Measurements from ENCODE around the gene VWA3A. TPM values are rescaled to one million over a fixed set of nuclear protein-coding genes. Genes with fewer than 3 reads are reported as not detected.
"Not testable (repeated sequence)": the region's sequence is repeated elsewhere in the genome, so short reads cannot be mapped to it uniquely, and the experiment has no call there.

Gene VWA3A, protein sequence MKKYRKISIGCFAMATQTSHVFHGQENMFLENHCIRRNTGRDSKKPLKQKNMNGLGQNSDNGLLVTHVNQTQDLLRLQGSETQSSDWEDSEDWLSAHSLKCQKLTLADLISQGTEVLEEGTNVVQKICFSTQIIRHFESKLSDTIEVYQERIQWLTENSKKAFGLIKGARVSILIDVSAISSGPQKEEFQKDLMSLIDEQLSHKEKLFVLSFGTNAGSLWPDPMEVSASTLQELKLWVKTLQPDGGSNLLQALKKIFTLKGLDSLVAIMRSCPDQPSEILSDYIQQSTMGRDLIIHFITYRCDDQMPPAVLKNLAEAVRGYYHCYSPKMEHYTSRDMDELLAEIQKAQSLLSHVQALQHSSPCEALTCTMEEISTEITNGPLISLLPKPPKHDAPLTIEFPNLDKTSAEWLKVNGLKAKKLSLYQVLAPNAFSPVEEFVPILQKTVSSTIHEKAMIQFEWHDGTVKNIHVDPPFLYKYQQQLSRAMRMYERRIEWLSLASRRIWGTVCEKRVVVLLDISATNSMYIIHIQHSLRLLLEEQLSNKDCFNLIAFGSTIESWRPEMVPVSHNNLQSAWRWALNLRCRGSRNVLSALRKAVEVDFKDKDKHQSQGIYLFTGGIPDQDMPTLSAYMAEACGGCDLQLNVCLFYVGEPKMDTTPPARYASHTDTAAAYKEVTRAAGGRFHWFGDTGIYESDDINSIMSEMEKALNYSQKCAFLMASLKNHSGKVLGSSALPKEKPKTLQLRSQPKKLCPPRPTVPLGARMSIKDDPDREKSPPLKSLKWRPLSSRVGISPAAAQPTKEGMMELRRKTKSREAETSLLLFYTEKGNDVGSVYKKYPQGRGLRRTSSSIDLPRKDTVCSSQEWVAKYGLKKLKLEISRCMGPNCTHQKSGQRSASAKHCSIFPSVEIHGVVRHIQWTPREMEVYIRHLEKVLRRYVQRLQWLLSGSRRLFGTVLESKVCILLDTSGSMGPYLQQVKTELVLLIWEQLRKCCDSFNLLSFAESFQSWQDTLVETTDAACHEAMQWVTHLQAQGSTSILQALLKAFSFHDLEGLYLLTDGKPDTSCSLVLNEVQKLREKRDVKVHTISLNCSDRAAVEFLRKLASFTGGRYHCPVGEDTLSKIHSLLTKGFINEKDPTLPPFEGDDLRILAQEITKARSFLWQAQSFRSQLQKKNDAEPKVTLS
- total RNA-seq (2021; ENCODE audit: unreplicated experiment) (not detected), Bru-seq, nascent RNA (percentile 21 among the genes with signal in this experiment), BruChase-seq, experiment 1, labeled RNA remaining after a 6-hour chase (percentile 34 among the genes with signal in this experiment), BruChase-seq, experiment 2, labeled RNA remaining after a 2-hour chase (percentile 25 among the genes with signal in this experiment)
- polyA plus RNA-seq (2012): 0.05 TPM in 1 of 2 replicates, not detected in the other
- long read RNA-seq: 0 reads

GRCh38 chr16:22092143-22092933 lies at the start of gene VWA3A:
TSS of gene VWA3A (plus strand) at chr16:22092541. CDS start at chr16:22092638, 97 bp downstream.
- ChIA-PET POLR2A (no interaction called here), CTCF (no interaction called here), RAD21 (ENCODE audit: low non-redundant PET in 1 of 2, low total read pairs in 2 of 2, uncharacterized antibody in 2 of 2, unreplicated experiment in 2 of 2) (no interaction called here)
- Histone ChIP-seq H3K4me1 (ENCODE audit: control insufficient read depth in 1 of 2, insufficient read depth in 2 of 2, low read length in 2 of 2) (no peaks in the 10 kb centered on the region), H4K20me1 (ENCODE audit: insufficient read depth) (no peaks in the 10 kb centered on the region), H2AFZ (ENCODE audit: low read depth, low read length, poor library complexity, severe bottlenecking) (no peak within 1 kb of the TSS), H3K9me2 (ENCODE audit: insufficient read depth) (no peaks in the 10 kb centered on the region), H3K9ac (ENCODE audit: low read length) (no peak within 1 kb of the TSS), H3K4me2 (ENCODE audit: low read length) (no peak within 1 kb of the TSS), H3K4me3 (replicated peaks in 1 of 2; ENCODE audit: low read depth in 1 of 2, low read length in 2 of 2) (no peak within 1 kb of the TSS), H3K9me3 (ENCODE audit: control insufficient read depth in 1 of 2, insufficient read depth in 1 of 2, low read depth in 1 of 2, low read length in 2 of 2) (no peaks in the 10 kb centered on the region), H3K27ac (ENCODE audit: low read depth, low read length) (no peak within 1 kb of the TSS), H3K36me3 (ENCODE audit: control insufficient read depth in 1 of 2, insufficient read depth in 2 of 2, low read length in 2 of 2) (no peaks in the 10 kb centered on the region), H3K79me2 (ENCODE audit: insufficient read depth, low read length) (no peaks in the 10 kb centered on the region), H3K27me3 (ENCODE audit: insufficient read depth, low read length) (no peaks in the 10 kb centered on the region)
- ATAC-seq (peak; percentile 22; the same call in 1 of the 2 replicates), DNase-seq (ENCODE audit: low read depth, low spot score) (no peak)
- no peak for TF ChIP-seq EZH2phosphoT487 (IDR thresholded peaks at IDR 0.05; ENCODE audit: borderline replicate concordance)
- TF ChIP-seq TCF7L2 (IDR thresholded peaks at IDR 0.05; ENCODE audit: borderline replicate concordance, extremely low read depth, insufficient read depth, insufficient read length): no peak
- no peak for TF ChIP-seq SP1 (IDR thresholded peaks at IDR 0.05; ENCODE audit: low read depth)
- no peak for TF ChIP-seq POLR2A (IDR thresholded peaks at IDR 0.05; ENCODE audit: borderline replicate concordance, extremely low read depth, insufficient read depth, insufficient read length)
- TF ChIP-seq FOSL1 (IDR thresholded peaks at IDR 0.05; ENCODE audit: low read depth): no peak
- no peak for TF ChIP-seq POLR2AphosphoS5 (IDR thresholded peaks at IDR 0.05; ENCODE audit: low read depth, low read length)
- TF ChIP-seq SIN3A (IDR thresholded peaks at IDR 0.05; ENCODE audit: low read depth): no peak
- no peak for TF ChIP-seq ELF1 (IDR thresholded peaks at IDR 0.05; ENCODE audit: borderline replicate concordance, low read depth)
- TF ChIP-seq ZFX (IDR thresholded peaks at IDR 0.05): no peak
- no peak for TF ChIP-seq CEBPB (IDR thresholded peaks at IDR 0.05; ENCODE audit: low read depth)
- TF ChIP-seq ATF3 (IDR thresholded peaks at IDR 0.05): no peak
- TF ChIP-seq JUND (IDR thresholded peaks at IDR 0.05): no peak
- TF ChIP-seq, protein P1, sequence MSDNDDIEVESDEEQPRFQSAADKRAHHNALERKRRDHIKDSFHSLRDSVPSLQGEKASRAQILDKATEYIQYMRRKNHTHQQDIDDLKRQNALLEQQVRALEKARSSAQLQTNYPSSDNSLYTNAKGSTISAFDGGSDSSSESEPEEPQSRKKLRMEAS (IDR thresholded peaks at IDR 0.05): no peak
- no peak for TF ChIP-seq ZNF274 (IDR thresholded peaks at IDR 0.05; ENCODE audit: low read depth, low read length)
- TF ChIP-seq CBX3 (IDR thresholded peaks at IDR 0.05; ENCODE audit: low read depth): no peak
- TF ChIP-seq RAD21 (IDR thresholded peaks at IDR 0.05; ENCODE audit: low read depth): no peak
- no peak for TF ChIP-seq SRF (IDR thresholded peaks at IDR 0.05; ENCODE audit: low read depth)
- TSS peak; percentile 23 for BruUV-seq (replicated peaks)
- intact Hi-C loops (cut with micrococcal nuclease): no loop called here

- H3K9me3 ChIP-seq (ENCODE audit: control insufficient read depth in 1 of 2, insufficient read depth in 1 of 2, low read depth in 1 of 2, low read length in 2 of 2); intact Hi-C loops (cut with micrococcal nuclease); H3K27ac ChIP-seq (ENCODE audit: low read depth, low read length); RAD21 ChIA-PET (ENCODE audit: low non-redundant PET in 1 of 2, low total read pairs in 2 of 2, uncharacterized antibody in 2 of 2, unreplicated experiment in 2 of 2); H2AFZ ChIP-seq (ENCODE audit: low read depth, low read length, poor library complexity, severe bottlenecking); DNase-seq (ENCODE audit: low read depth, low spot score); POLR2A ChIA-PET; H3K9ac ChIP-seq (ENCODE audit: low read length); H3K4me2 ChIP-seq (ENCODE audit: low read length); H3K27me3 ChIP-seq (ENCODE audit: insufficient read depth, low read length); H4K20me1 ChIP-seq (ENCODE audit: insufficient read depth); ATAC-seq; CTCF ChIA-PET; H3K9me2 ChIP-seq (ENCODE audit: insufficient read depth); H3K4me3 ChIP-seq (replicated peaks in 1 of 2; ENCODE audit: low read depth in 1 of 2, low read length in 2 of 2); H3K36me3 ChIP-seq (ENCODE audit: control insufficient read depth in 1 of 2, insufficient read depth in 2 of 2, low read length in 2 of 2); BruUV-seq (replicated peaks): not testable (repeated sequence)
- Histone ChIP-seq H3K79me2 (ENCODE audit: insufficient read depth, low read length) (peaks cover 37% of the 10 kb centered on the region), H3K4me1 (ENCODE audit: control insufficient read depth in 1 of 2, insufficient read depth in 2 of 2, low read length in 2 of 2) (peaks cover 31 to 33% of the 10 kb centered on the region in 2 experiments)
These were observed 48.5 kb upstream of the VWA3A start for GRCh38 chr16:22043882-22044281.

All from HCT116 (cell line).